ENCODE data around the gene BMPER.

DNA sequence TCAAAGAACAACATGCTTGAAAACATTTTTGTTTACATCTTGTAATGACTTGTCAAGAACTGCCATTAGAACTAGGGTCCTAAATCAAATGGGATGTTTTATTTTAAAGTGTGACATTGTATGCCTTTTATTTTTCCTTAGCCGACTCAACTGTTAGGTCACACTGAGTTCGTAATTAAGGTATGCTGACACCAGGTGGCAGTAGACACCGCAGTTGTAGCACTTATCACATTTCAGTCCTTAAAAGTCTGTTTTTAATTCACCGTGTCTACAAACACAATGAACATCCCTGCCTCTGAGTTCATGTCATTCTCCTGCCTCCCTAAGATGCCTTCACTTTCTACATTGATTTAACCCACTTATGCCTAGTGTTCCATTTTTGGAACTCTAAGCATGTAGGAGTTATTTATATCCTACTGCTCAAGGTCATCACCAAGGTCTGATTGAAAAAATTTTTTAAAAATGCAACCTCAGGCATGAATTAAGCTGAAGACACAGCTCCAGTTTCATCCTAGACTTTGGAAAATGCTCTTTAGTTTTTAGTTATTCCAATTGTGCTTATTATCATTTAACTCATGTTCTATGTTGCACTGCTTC is 186.1 kb downstream of the BMPER start:
- TF ChIP-seq, protein P1, sequence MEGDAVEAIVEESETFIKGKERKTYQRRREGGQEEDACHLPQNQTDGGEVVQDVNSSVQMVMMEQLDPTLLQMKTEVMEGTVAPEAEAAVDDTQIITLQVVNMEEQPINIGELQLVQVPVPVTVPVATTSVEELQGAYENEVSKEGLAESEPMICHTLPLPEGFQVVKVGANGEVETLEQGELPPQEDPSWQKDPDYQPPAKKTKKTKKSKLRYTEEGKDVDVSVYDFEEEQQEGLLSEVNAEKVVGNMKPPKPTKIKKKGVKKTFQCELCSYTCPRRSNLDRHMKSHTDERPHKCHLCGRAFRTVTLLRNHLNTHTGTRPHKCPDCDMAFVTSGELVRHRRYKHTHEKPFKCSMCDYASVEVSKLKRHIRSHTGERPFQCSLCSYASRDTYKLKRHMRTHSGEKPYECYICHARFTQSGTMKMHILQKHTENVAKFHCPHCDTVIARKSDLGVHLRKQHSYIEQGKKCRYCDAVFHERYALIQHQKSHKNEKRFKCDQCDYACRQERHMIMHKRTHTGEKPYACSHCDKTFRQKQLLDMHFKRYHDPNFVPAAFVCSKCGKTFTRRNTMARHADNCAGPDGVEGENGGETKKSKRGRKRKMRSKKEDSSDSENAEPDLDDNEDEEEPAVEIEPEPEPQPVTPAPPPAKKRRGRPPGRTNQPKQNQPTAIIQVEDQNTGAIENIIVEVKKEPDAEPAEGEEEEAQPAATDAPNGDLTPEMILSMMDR (IDR thresholded peaks at IDR 0.05): peak in 2 of 3 experiments; percentile 18 to 30
- TF ChIP-seq POLR2A (IDR thresholded peaks at IDR 0.05): no peak

All from vagina (tissue), 2 donors.